Caco-2 (cell line): ENCODE data around the gene TLCD5. TPM values are rescaled to one million over a fixed set of nuclear protein-coding genes. Genes with fewer than 3 reads are reported as not detected.
A peak's percentile ranks its signal among the peaks of the same experiment; 100 is the strongest.

Experiments
- BruUV-seq: library from RNA; stranded (reverse); fragments of 400-500 nt; replicated peaks from 2 replicates; lab custom pipeline; 2021; lab: Mats Ljungman, UMichigan
- CTCF ChIA-PET: fragments of 300-600 bp; sonication (Branson Sonifier 250); formaldehyde crosslinking; loops from one replicate; lab custom pipeline; 2022; ENCODE audit warnings: antibody characterized with exemption; lab: Charles Lee
- POLR2A ChIA-PET: fragments of 300-600 bp; sonication (Branson Sonifier 250); formaldehyde crosslinking; loops from one replicate; lab custom pipeline; 2022; ENCODE audit warnings: antibody characterized with exemption; lab: Charles Lee
- DNase-seq, 2 experiments: peaks; one replicate each; pipeline versions ENCODE4 v3.0.0 to v3.0.0-alpha.2; 2020 to 2022
- H3K27me3 ChIP-seq: replicated peaks from 2 replicates; pipeline ENCODE4 v1.6.0; 2011; ENCODE audit warnings: low read length; ENCODE audit not compliant: control insufficient read depth, insufficient read depth
- H3K36me3 ChIP-seq: 2 replicates; pipeline ENCODE4 v1.5.1; 2011; ENCODE audit warnings: low read length; ENCODE audit not compliant: control insufficient read depth, insufficient read depth
- H3K4me1 ChIP-seq: fragments of 250-450 bp; sonication (Bioruptor Pico); 2 replicates; pipeline ENCODE4 v1.5.1; 2020; ENCODE audit warnings: mild to moderate bottlenecking
- H3K4me3 ChIP-seq: 2 replicates; pipeline ENCODE4 v1.5.1; 2011; ENCODE audit warnings: low read depth, mild to moderate bottlenecking, control low read depth, low read length
- H3K9me3 ChIP-seq: fragments of 250-450 bp; sonication (Bioruptor Pico); 2 replicates; pipeline ENCODE4 v1.5.1; 2020; ENCODE audit warnings: mild to moderate bottlenecking, moderate library complexity
- H3K27ac Mint-ChIP-seq: one replicate; pipeline ENCODE4 v1.8.0; 2022; ENCODE audit warnings: mixed read lengths; ENCODE audit not compliant: unreplicated experiment
- H3K27me3 Mint-ChIP-seq: one replicate; pipeline ENCODE4 v1.8.0; 2022; ENCODE audit warnings: mixed read lengths; ENCODE audit not compliant: insufficient read depth, unreplicated experiment
- H3K36me3 Mint-ChIP-seq: one replicate; pipeline ENCODE4 v1.8.0; 2022; ENCODE audit warnings: mild to moderate bottlenecking, mixed read lengths; ENCODE audit not compliant: insufficient read depth, unreplicated experiment
- H3K4me1 Mint-ChIP-seq: one replicate; pipeline ENCODE4 v1.8.0; 2022; ENCODE audit warnings: low read depth, mixed read lengths; ENCODE audit not compliant: unreplicated experiment
- H3K4me3 Mint-ChIP-seq: one replicate; pipeline ENCODE4 v1.8.0; 2022; ENCODE audit warnings: mild to moderate bottlenecking, moderate library complexity, mixed read lengths; ENCODE audit not compliant: unreplicated experiment
- H3K9me3 Mint-ChIP-seq: one replicate; pipeline ENCODE4 v1.8.0; 2022; ENCODE audit warnings: mixed read lengths; ENCODE audit not compliant: unreplicated experiment
- intact Hi-C: fragments of 100-400 bp; cut with micrococcal nuclease; formaldehyde crosslinking; loops from one replicate; pipeline ENCODE4 v1.10.0; 2022; ENCODE audit not compliant: unreplicated experiment
- total RNA-seq: library from RNA; stranded (reverse); gene quantifications from 2 replicates; pipeline ENCODE4 v1.2.3, GENCODE V29; 2022
- TF ChIP-seq, protein P1 (sequence below), 2 experiments: fragments of 200-600 bp in 1 of 2; IDR thresholded peaks; 1 replicate in 1 of 2; 2 replicates in 1 of 2; pipeline versions ENCODE4 v1.5.1 to v1.8.0; 2011 to 2022; ENCODE audit warnings: antibody characterized with exemption in 1 of 2, control low read depth in 1 of 2, inconsistent platforms in 1 of 2, low read depth in 1 of 2, low read length in 1 of 2, mild to moderate bottlenecking in 1 of 2, moderate library complexity in 1 of 2; ENCODE audit not compliant: insufficient read depth in 1 of 2, severe bottlenecking in 1 of 2, unreplicated experiment in 1 of 2

The TLCD5 gene
- total RNA-seq, 1 experiment from 2014 or later, result 11.8 TPM

DNA sequence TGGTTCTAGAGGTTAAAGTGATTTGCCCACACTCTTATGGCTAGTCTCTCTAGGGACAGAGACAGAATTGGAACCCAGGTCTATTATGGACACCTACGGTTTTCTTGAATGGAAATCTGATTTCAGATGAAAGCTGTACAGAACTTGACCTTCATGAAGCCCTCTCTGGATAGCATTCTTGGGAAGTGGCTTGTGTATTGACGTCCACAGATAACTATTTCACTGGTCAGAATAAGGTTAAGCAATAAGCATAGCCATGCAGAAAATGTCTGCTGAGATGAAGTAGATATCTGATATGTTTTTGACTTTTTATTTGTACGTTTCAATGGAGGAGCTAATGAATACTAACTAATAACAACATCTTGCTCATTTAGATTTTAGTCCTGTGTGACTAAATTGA lies 1.1 kb downstream of the TLCD5 start:
- Mint-ChIP-seq H3K27me3 (peaks cover 2% of the 10 kb centered on the region), H3K9me3 (no peaks in the 10 kb centered on the region), H3K4me1 (peaks cover 27% of the 10 kb centered on the region), H3K36me3 (peaks cover 8% of the 10 kb centered on the region), H3K4me3 (peak overlapping the region; percentile 78), H3K27ac (peak overlapping the region; percentile 67)
- intact Hi-C loops, result no loop called here
- no peak for DNase-seq
- peaks cover 29% of the 10 kb centered on the region for H3K4me1 ChIP-seq
- H3K27me3 ChIP-seq, result no peaks in the 10 kb centered on the region
- no peaks in the 10 kb centered on the region for H3K36me3 ChIP-seq
- H3K4me3 ChIP-seq, result no peak overlapping the region; the same call in 1 of the 2 replicates
- ChIA-PET POLR2A (no interaction called here), CTCF (interaction anchor here (0.6 to 2.7 kb wide), 3 partner anchors 10 to 23 kb away, joined by 3 to 9 read pairs (median 4); partner anchors contain the start of gene ARHGEF12)
- H3K9me3 ChIP-seq, result no peaks in the 10 kb centered on the region
- TF ChIP-seq, protein P1, sequence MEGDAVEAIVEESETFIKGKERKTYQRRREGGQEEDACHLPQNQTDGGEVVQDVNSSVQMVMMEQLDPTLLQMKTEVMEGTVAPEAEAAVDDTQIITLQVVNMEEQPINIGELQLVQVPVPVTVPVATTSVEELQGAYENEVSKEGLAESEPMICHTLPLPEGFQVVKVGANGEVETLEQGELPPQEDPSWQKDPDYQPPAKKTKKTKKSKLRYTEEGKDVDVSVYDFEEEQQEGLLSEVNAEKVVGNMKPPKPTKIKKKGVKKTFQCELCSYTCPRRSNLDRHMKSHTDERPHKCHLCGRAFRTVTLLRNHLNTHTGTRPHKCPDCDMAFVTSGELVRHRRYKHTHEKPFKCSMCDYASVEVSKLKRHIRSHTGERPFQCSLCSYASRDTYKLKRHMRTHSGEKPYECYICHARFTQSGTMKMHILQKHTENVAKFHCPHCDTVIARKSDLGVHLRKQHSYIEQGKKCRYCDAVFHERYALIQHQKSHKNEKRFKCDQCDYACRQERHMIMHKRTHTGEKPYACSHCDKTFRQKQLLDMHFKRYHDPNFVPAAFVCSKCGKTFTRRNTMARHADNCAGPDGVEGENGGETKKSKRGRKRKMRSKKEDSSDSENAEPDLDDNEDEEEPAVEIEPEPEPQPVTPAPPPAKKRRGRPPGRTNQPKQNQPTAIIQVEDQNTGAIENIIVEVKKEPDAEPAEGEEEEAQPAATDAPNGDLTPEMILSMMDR (IDR thresholded peaks at IDR 0.05; ENCODE audit: insufficient read depth in 1 of 2, low read depth in 1 of 2, low read length in 1 of 2, severe bottlenecking in 1 of 2, unreplicated experiment in 1 of 2), result no peak
- BruUV-seq, result no TSS peak

DNA sequence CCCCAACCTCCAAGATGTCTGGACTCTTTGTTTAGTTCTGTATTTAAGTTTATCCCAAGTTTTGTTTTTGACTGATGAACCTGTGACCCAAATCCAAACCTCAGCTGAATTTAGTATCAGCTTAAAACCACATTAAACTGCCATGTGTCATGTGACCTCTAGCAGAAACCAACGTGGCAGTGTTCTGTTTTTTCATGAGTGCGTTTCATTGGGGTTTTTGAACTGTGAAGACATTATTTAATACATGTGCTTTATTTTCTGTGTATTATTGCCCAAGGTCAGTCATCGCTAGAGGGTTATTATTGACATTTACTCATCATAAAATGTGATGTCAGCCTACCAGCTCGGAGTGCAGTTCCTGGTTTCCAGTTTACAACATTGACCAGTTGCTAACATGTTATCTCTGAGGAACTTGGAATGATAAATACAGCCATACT lies 1.8 kb downstream of the TLCD5 start:
- ChIA-PET POLR2A (no interaction called here), CTCF (interaction anchor here (0.6 to 2.7 kb wide), 3 partner anchors 9 to 24 kb away, joined by 3 to 9 read pairs (median 4); partner anchors contain the start of gene ARHGEF12)
- Mint-ChIP-seq H3K9me3 (no peaks in the 10 kb centered on the region), H3K4me1 (peaks cover 33% of the 10 kb centered on the region), H3K27ac (no peak overlapping the region), H3K36me3 (peaks cover 8% of the 10 kb centered on the region), H3K27me3 (peaks cover 2% of the 10 kb centered on the region), H3K4me3 (peak overlapping the region; percentile 78)
- TF ChIP-seq, protein P1 (IDR thresholded peaks at IDR 0.05; ENCODE audit: insufficient read depth in 1 of 2, low read depth in 1 of 2, low read length in 1 of 2, severe bottlenecking in 1 of 2, unreplicated experiment in 1 of 2), result no peak
- peak in 1 of 2 experiments; percentile 61 for DNase-seq
- no TSS peak for BruUV-seq
- Histone ChIP-seq H3K4me1 (peaks cover 35% of the 10 kb centered on the region), H3K36me3 (no peaks in the 10 kb centered on the region), H3K4me3 (no peak overlapping the region), H3K27me3 (no peaks in the 10 kb centered on the region), H3K9me3 (no peaks in the 10 kb centered on the region)
- intact Hi-C loops, result loop anchor here (1.0 kb wide), 1 partner anchor 8 kb away; no protein-coding TSS in a partner anchor

DNA sequence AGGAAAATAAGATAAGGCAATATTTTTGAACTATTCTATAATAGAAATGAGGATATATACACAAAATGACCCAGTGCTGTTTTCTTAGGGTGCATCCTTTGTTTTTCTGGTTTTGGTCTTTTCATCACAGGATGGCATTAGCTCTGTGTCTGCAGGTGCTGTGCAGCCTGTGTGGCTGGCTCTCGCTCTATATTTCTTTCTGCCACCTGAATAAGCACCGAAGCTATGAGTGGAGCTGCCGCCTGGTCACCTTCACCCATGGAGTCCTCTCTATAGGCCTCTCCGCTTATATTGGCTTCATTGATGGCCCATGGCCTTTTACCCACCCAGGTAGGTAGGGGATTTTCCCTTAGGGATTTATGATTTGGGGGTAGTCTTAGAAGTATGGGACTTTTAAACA lies 2.2 kb downstream of the TLCD5 start:
- peaks cover 2% of the 10 kb centered on the region for H3K27me3 Mint-ChIP-seq
- TF ChIP-seq, protein P1 (IDR thresholded peaks at IDR 0.05; ENCODE audit: insufficient read depth in 1 of 2, low read depth in 1 of 2, low read length in 1 of 2, severe bottlenecking in 1 of 2, unreplicated experiment in 1 of 2), result no peak
- no TSS peak for BruUV-seq
- H3K36me3 Mint-ChIP-seq, result peaks cover 8% of the 10 kb centered on the region
- H3K4me3 Mint-ChIP-seq, result no peak overlapping the region
- ChIA-PET CTCF (interaction anchor here (1.2 to 2.7 kb wide), 2 partner anchors 9 to 25 kb away, joined by 4 to 9 read pairs; partner anchors contain the start of gene ARHGEF12), POLR2A (no interaction called here)
- H3K9me3 Mint-ChIP-seq, result no peaks in the 10 kb centered on the region
- no peak for DNase-seq
- intact Hi-C loops, result loop anchor here (1.0 kb wide), 1 partner anchor 8 kb away; no protein-coding TSS in a partner anchor
- Histone ChIP-seq H3K9me3 (no peaks in the 10 kb centered on the region), H3K36me3 (no peaks in the 10 kb centered on the region), H3K4me3 (no peak overlapping the region), H3K4me1 (peaks cover 40% of the 10 kb centered on the region), H3K27me3 (no peaks in the 10 kb centered on the region)
- H3K27ac Mint-ChIP-seq, result no peak overlapping the region
- H3K4me1 Mint-ChIP-seq, result peaks cover 35% of the 10 kb centered on the region
